GM06990 (cell line): ENCODE results near the gene ZC3H12A.
"Not testable (repeated sequence)": the region's sequence is repeated elsewhere in the genome, so short reads cannot be mapped to it uniquely, and the experiment has no call there.

Experiments
- DNase-seq: peaks from one replicate; pipeline ENCODE4 v3.0.0-alpha.2; 2011; ENCODE audit not compliant: insufficient read length; ENCODE audit errors: extremely low read depth
- H3K27me3 ChIP-seq: replicated peaks from 2 replicates; pipeline ENCODE4 v1.6.0; 2011; ENCODE audit warnings: low read length; ENCODE audit not compliant: control insufficient read depth, insufficient read depth
- H3K36me3 ChIP-seq: 2 replicates; pipeline ENCODE4 v1.5.1; 2011; ENCODE audit warnings: low read length; ENCODE audit not compliant: control insufficient read depth, insufficient read depth
- H3K4me3 ChIP-seq: replicated peaks from 2 replicates; pipeline ENCODE4 v1.5.1; 2011; ENCODE audit warnings: low read depth, mild to moderate bottlenecking, control low read depth, low read length
- CTCF ChIP-seq: IDR thresholded peaks from 2 replicates; pipeline ENCODE4 v1.5.1; 2011; ENCODE audit warnings: low read length, control low read depth, mild to moderate bottlenecking, inconsistent platforms; ENCODE audit not compliant: insufficient read depth, poor library complexity, severe bottlenecking

ZC3H12A gene

DNA sequence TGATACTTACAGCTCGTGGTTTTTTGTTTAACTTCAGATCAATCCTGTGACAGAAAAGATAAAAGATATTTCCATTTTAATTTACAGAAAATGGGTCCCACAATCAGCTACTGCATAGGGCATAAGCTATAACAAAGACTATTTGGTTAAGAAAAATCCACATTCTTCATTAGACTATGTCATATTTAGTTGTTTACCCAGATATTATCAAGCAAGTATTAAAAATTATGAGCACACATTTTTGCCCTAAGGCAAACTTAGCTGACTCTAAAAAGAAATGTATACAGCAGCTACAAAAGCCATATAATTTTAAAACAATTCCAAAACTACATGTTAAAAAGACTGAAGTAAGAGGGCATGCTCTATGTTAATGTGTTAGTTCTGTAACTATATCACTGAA lies 21.5 kb downstream of the ZC3H12A start:
- DNase-seq, result no peak
- Histone ChIP-seq H3K27me3 (no peaks in the 10 kb centered on the region), H3K36me3 (peaks cover 3% of the 10 kb centered on the region), H3K4me3 (no peak overlapping the region)
- no peak for TF ChIP-seq CTCF

DNA sequence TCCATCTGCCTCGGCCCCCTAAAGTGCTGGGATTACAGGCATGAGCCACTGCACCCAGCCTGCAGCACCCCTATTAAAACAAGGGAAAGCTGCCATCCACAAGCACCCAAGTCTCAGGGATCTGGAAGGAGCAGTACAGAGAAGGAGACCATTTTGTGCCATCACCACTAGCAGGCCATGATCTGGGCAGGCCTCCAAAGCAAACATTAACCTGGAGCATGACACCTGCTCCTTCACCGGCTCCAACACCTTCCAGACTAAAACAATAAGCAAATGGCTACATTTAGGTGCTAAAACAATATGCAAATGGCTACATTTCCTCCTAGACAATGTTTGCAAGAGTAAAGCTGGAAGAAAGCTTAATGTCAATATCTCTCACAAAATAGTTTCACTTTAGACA lies 23.5 kb downstream of the ZC3H12A start:
- no peak for TF ChIP-seq CTCF

DNA sequence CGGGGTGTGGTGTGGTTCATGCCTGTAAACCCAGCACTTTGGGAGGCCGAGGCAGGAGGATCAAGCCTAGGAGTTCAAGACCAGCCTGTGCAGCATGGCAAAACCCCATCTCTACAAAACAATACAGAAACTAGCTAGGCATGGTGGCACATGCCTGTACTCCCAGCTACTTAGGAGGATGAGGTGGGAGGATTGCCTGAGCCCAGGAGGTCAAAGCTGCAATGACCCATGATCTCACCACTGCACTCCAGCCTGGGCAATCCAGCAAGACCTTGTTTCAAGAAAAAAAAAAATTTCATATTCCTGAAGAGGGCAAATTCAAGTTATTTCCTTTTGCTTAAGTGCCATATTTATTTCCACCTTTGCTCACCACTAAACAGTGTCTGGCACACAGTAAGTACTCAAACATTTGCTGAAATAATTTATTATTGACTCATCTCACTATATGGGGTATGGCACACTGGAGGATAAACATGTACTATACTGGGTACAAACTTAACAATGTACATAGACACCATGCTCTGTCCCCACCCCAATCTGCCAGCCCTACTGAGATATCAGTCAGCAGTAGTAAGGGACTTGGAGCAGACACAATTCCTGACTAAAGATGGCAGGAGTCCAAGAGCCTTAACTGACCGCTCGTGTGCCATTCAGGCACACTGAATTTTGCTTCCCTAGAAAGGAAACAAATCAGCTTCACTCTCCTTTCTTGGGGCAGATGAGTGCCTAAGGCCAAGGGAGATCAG lies 24.7 kb downstream of the ZC3H12A start:
- no peak overlapping the region for H3K4me3 ChIP-seq
- DNase-seq, result no peak
- TF ChIP-seq CTCF, result no peak
- no peaks in the 10 kb centered on the region for H3K27me3 ChIP-seq
- H3K36me3 ChIP-seq, result peaks cover 11% of the 10 kb centered on the region

More for the DNA sequence above, 23.5 kb downstream of the ZC3H12A start:
- H3K4me3 ChIP-seq, result no peak overlapping the region
- H3K27me3 ChIP-seq, result no peaks in the 10 kb centered on the region
- no peak for DNase-seq
- H3K36me3 ChIP-seq, result peaks cover 7% of the 10 kb centered on the region

DNA sequence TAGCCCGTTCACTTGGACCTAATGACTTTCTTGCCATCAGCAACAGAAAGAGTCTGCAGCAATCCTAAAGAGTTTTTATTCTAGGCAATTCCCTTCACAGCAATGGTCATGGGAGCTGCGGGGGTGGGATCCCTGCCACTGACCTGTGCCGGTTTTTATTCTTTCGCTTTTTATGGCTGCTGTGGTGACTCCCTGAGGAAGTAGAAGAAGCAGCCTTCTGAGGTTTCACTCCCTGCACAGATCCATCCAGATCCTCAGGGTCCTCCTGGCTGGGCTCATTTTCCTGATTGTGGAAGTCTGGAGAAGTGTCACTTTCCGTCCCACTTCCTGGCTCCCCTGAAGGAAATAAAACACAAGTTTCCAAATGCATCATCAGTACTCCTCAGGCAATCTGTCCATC lies 27.3 kb downstream of the ZC3H12A start:
- peaks cover 12% of the 10 kb centered on the region for H3K36me3 ChIP-seq
- TF ChIP-seq CTCF, result no peak
- no peaks in the 10 kb centered on the region for H3K27me3 ChIP-seq
- no peak for DNase-seq
- H3K4me3 ChIP-seq, result no peak overlapping the region

- no peak for DNase-seq
- H3K27me3 ChIP-seq, result no peaks in the 10 kb centered on the region
- no peak for TF ChIP-seq CTCF
- peaks cover 12% of the 10 kb centered on the region for H3K36me3 ChIP-seq
- H3K4me3 ChIP-seq, result no peak overlapping the region
Observed at GRCh38 chr1:37502104-37502503, 27.7 kb downstream of the ZC3H12A start.

DNA sequence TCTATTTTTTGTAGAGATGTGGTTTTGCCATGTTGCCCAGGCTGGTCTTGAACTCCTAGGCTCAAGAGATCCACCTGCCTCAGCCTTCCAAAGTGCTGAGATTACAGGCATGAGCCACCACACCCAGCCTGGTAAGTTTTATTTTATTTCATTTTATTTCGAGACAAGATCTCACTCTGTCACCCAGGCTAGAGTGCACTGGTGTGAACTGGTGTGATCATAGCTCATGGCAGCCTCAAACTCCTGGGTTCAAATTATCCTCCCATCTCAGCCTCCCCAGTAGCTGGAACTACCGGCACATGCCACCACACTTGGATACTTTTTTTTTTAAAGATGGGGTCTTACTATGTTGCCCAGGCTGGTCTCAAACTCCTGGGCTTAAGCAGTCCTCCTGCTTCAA lies 28.4 kb downstream of the ZC3H12A start:
- not testable (repeated sequence) for H3K27me3 ChIP-seq, H3K4me3 ChIP-seq, DNase-seq
- H3K36me3 ChIP-seq, result peaks cover 12% of the 10 kb centered on the region
